Sigmoid colon (tissue), 4 donors: ENCODE measurements around the gene FNIP2.

Source experiments
- CTCF ChIP-seq, 4 experiments: fragments of 450-650 bp in 3 of 4; fragments of 200-600 bp in 1 of 4; IDR thresholded peaks; one replicate each; pipeline ENCODE4 v1.5.1; 2016 to 2019; ENCODE audit warnings: antibody characterized with exemption in 4 of 4, mild to moderate bottlenecking in 3 of 4, moderate library complexity in 2 of 4
- EP300 ChIP-seq, 4 donors: sonication (generic); formaldehyde crosslinking; IDR thresholded peaks; one replicate each; pipeline ENCODE4 v1.6.1; 2017; ENCODE audit warnings: antibody characterized with exemption in 4 of 4
- POLR2A ChIP-seq, 2 donors: fragments of 450-650 bp; IDR thresholded peaks; one replicate each; pipeline ENCODE4 v1.6.1; 2016; ENCODE audit warnings: antibody characterized with exemption in 2 of 2, mild to moderate bottlenecking in 2 of 2, moderate library complexity in 2 of 2

GRCh38 chr4:158948071-158948470, 179.2 kb downstream of the FNIP2 start:
- TF ChIP-seq CTCF (IDR thresholded peaks at IDR 0.05) (no peak), EP300 (IDR thresholded peaks at IDR 0.05) (no peak), POLR2A (IDR thresholded peaks at IDR 0.05) (no peak)
